Globus pallidus (tissue), 1 donor: ENCODE data around the gene ZNF789.
A peak's percentile ranks its signal among the peaks of the same experiment; 100 is the strongest.
"Not testable (repeated sequence)": the region's sequence is repeated elsewhere in the genome, so short reads cannot be mapped to it uniquely, and the experiment has no call there.

Source experiments
- DNase-seq: peaks from one replicate; pipeline ENCODE4 v3.0.0-alpha.2; 2015; ENCODE audit warnings: low spot score

ZNF789 gene

DNA sequence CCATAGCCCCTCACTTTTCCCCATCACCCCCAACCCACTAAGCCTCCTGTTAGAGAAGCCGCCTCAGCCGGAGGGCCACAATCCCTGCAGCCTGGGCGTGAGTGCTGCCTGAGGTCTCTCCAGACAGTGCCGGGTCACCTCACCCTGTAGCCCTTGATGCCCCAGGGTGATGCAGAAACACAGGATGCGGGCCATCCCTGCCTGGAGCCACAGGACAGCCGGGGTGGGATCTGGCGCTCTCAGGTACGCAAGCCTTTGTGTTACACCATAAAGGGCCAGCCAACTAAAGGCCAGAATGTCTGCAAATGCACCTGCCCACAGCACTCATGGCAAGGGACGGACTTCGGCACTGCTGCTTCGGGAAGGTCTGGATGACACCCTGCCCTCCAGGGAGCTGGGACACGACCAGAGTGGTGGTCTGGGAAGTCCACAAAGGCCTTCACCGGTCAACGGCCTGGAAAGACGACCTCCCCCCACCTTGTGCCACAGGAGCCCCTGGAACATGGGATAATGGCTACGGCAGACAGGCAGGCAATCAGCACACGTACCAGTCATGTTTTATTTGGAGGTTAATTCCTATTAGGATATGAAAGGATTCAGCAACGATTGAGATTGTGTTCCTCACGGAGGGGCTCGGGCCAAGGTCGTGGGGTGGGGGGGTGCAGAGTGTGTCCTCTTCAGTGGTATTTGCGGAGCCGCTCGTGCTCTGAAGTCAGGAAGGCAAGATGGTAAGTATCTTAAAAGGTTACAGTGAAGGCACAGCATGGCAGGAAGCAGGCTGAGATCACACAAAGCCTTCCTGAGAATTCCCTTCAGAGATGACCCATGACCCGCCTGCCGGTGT is 14.8 kb upstream of the ZNF789 start:
- no peak for DNase-seq

DNA sequence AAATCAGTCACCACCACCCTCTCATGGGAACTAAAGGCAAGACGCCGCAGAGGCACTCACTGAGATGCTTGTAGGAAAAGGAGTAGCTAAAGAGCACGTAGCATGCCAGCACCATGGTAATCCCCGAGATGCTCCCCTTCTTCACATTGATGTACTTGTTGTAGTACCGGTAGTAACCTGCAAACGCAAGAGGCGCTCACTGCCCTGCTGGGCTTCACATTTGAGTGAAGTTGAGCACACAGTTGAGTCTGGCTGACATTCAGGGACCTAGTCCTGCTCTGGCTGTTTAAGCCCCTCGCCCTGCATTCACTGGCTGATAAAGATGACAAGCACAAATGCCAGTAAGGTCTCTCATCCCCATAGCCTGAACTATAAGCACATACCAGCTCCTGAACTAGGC is 13.6 kb upstream of the ZNF789 start:
- no peak for DNase-seq

GRCh38 chr7:99460651-99461050 is 12.0 kb upstream of the ZNF789 start:
- no peak for DNase-seq

DNA sequence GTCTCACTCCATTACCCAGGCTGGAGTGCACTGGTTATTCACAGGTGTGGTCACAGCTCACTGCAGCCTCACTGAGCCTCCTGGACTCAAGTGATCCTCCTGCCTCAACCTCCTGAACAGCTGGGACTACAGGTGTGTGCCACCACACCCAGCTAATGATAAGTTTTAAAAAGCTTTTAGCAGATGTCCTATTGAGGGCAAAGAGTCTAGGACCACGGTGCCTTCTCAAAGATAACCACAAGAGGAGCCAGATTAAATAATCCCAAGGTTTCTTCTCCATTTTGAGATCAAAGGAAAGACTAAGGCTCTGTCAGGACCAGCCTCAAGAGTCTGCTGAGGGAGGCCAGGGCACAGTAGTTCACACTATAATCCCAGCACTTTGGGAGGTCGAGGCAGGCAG is 11.5 kb upstream of the ZNF789 start:
- DNase-seq: no peak

DNA sequence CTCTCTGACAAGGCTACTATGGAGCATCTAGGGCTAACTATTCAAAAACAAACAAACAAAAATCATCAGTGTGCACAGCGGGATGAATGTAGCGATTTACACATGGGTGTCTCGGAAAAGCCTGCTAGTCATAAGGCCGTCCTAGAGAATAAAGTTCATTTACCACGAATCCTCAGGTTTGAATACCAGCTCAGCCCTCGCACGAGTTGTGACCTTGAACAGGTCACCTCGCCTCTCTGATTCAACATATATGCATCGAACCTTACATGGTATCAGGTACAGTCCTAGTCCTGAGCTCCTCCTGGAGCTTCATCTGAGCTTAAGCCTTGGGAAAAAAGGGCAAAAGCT is 7.3 kb upstream of the ZNF789 start:
- DNase-seq: no peak

DNA sequence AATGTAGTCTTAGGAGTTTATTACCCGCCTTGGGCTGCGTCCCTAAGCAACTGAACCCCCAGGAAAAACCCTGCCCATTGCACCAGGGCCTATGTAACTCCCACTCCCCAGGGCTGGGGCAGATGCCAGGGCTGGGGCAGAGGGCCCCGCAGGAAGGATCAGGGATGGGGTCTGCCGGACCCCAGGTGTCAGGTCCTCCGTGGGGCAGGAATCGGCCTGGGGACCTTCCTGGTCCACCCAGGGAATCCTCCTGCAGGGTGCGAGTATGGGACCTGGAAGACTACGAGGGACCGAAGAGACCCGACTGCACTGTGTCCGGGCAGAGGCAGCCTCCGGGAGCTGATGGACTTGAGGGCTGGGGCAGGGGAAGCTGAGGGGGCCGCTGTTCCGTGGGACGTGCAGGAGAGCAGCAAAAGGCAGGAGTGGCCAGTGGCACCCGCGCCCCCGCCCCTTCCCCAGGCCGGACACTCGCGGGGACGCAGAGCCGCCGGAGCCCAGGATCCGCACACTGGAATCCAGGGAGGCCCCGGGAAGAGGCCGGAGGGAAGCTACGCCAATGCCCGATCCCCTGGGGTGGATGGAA is 4.3 kb upstream of the ZNF789 start:
- no peak for DNase-seq

DNA sequence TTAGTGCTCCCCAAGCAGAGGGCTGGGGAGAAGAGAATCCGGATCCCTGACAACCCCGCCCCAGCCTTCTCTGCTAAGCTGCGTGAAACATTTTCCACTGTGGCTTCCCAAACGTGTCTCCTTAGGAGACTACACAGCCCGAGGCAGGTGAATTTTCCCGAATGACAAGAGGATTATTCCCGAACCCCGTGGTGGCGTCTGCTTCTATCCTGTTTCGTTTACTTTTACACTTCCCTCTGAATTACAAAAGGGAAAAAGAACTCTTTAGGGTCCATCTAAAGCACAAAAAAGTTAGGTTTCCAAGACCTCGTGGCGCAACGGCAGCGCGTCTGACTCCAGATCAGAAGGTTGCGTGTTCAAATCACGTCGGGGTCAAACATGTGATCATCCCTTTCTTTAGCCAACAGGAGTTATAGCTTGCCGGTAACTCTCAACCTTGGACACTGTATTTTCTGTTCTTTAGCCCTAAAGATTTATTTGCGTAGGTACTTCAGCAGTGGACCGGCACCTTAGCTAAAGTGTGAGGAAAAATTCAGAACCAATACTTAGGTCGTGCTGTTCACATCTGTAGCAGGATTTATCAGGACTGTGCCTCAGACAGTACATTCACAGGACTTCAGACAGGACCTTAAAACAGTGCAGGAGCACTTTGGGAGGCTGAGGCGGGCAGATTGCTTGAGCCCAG is 3.2 kb upstream of the ZNF789 start:
- no peak for DNase-seq

GRCh38 chr7:99473315-99473596 is 566 bp downstream of the ZNF789 start:
- DNase-seq: no peak

- DNase-seq: no peak
Measured at GRCh38 chr7:99476107-99476506, 3.4 kb downstream of the ZNF789 start.

GRCh38 chr7:99478464-99479440 is 6.1 kb downstream of the ZNF789 start:
- DNase-seq: no peak

DNA sequence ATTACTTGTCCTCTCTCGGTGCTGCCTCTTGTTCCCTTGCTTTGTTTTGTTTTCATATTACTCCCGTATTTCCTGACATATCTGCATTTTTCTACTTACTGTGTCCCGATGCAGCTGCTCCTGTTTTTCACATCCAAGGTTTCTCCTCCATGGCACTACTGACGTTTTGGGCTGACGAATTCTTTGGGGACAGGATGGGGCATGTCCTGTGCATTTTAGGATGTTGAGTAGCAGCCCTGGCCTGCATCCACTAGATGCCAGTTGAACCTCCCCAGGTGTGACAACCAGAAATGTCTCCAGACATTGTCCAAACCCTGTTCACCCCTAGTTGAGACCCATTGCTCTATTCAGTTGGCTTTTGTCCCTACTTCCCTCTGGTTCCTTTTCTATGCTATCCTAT is 12.4 kb downstream of the ZNF789 start:
- DNase-seq: no peak

GRCh38 chr7:99489235-99489634 is 16.5 kb downstream of the ZNF789 start:
- no peak for DNase-seq

- no peak for DNase-seq
Measured at GRCh38 chr7:99490878-99491277, 18.2 kb downstream of the ZNF789 start.

DNA sequence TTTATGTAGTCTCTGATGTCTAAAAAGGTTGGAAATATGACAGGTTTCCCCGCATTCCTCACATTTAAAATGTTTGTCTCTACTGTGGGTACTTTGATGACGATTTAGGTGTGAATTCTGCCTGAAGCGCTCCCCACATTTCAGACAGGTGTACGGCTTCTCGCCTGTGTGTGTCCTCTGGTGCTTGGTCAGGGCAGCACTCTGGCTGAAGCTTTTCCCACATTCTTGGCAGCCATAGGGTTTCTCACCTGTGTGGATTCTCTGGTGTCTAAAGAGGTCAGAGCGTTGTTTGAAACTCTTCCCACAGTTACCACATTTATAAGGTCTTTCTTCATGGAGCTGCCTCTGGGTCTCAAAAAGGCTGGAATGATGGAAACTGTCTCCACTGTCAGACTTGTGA is 21.1 kb downstream of the ZNF789 start:
- no peak for DNase-seq

GRCh38 chr7:99497766-99498545 is 25.3 kb downstream of the ZNF789 start:
- DNase-seq: no peak

DNA sequence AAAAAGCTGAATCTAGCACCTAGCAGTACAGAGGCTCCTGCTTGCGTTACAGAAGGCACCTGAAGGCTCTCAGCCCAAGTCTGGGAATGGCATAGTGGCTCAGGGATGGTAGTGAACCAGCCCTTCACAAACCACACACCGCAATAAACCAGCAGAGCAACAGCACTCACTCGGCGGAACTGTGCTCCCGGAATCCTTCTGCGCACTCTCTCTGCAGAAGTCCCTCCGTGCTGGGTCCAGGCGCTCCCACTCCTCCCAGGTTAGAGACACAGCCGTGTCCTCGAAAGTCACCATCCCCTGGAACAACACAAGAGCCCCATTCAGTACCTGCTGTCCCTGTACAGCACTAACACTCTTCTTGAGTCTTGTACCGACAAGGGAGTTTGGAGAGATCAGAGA is 25.9 kb downstream of the ZNF789 start:
- DNase-seq: no peak

DNA sequence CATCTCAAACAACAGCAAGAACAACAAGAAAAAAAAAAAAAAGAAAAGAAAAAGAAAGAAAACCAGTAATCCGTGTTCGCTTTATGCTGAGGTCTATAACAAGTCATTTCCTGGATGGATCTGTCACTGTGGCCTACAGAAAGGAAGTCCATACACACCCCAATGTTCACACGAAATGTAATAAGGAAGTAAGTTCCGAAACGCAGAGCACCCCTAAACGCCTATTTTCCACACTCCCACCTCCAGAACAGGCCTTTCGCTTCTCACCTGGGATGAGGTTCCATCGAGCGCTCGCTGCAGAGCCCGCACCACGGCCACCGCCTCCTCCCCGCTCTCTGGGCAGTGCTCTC is 26.7 kb downstream of the ZNF789 start:
- no peak for DNase-seq

- DNase-seq: peak; percentile 94
Measured at GRCh38 chr7:99499721-99500636, 27.3 kb downstream of the ZNF789 start, which contains the start of gene ZNF394. Gene ZNF394, minus strand, starts transcription at chr7:99500281. Its CDS starts 188 bp downstream, at chr7:99500093.

DNA sequence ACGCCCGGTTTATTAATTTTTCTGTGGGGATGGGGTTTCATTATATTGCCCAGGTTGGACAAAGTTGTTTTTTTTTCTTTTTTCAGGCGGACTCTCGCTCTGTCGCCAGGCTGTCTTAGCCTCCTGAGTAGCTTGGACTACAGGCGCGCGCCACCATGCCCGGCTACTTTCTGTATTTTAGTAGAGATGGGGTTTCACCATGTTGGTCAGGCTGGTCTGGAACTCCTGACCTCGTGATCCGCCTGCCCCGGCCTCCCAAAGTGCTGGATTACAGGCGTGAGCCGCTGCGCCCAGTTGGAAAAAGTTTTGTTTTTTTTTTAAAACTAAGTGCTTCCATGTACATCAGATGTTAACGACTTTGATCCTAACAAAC is 27.9 kb downstream of the ZNF789 start:
- DNase-seq: no peak

- DNase-seq: not testable (repeated sequence)
Measured at GRCh38 chr7:99501236-99501635, 28.5 kb downstream of the ZNF789 start.

GRCh38 chr7:99504281-99504602 is 31.6 kb downstream of the ZNF789 start:
- DNase-seq: no peak
